A549 (cell line): ENCODE data around the gene FCER1G. TPM values are rescaled to one million over a fixed set of nuclear protein-coding genes. Genes with fewer than 3 reads are reported as not detected.
A peak's percentile ranks its signal among the peaks of the same experiment; 100 is the strongest.

Experiments
- ATAC-seq, 2 experiments: fragments of 200-7000 bp in 1 of 2; fragments of >200 bp in 1 of 2; cut with Nextera tagmentation in 1 of 2; cut with Tn5 transposase in 1 of 2; 3 replicates each; pipeline versions ENCODE4 v1.8.0 to v1.9.1; 2018 to 2020; ENCODE audit warnings: mild to moderate bottlenecking in 1 of 2, moderate library complexity in 1 of 2
- CTCF ChIA-PET: fragments of 300-600 bp; sonication (Branson Sonifier 250); formaldehyde crosslinking; extraction: SDS; loops from one replicate; lab custom pipeline; 2021; ENCODE audit warnings: antibody characterized with exemption, inconsistent platforms; lab: Yijun Ruan, JAX
- POLR2A ChIA-PET: fragments of 350-600 bp; formaldehyde crosslinking; extraction: SDS; loops from one replicate; lab custom pipeline; 2021; ENCODE audit warnings: antibody characterized with exemption, inconsistent platforms; lab: Yijun Ruan, JAX
- DNase-seq, 2 experiments: peaks; one replicate each; pipeline versions ENCODE4 v3.0.0 to v3.0.0-alpha.2; 2011 to 2016; ENCODE audit warnings: low read depth in 1 of 2, low spot score in 1 of 2
- FAIRE-seq: peaks from 2 replicates; lab custom pipeline; 2011; peaks lifted over from hg19 to GRCh38; lab: Jason Lieb, UNC
- H3K27ac ChIP-seq, 2 experiments: fragments of >200 bp; sonication (Bioruptor Twin); formaldehyde crosslinking; 3 replicates each; pipeline ENCODE4 v1.5.1; 2016 to 2017
- H3K4me1 ChIP-seq: fragments of >200 bp; sonication (Bioruptor Twin); formaldehyde crosslinking; 3 replicates; pipeline ENCODE4 v1.6.1; 2016
- H3K4me2 ChIP-seq: fragments of >200 bp; sonication (Bioruptor Twin); formaldehyde crosslinking; 3 replicates; pipeline ENCODE4 v1.6.1; 2016
- H3K4me3 ChIP-seq: fragments of >200 bp; sonication (Bioruptor Twin); formaldehyde crosslinking; 3 replicates; pipeline ENCODE4 v1.5.1; 2016
- H3K9me3 ChIP-seq: fragments of >200 bp; sonication (Bioruptor Twin); formaldehyde crosslinking; 3 replicates; pipeline ENCODE4 v1.6.1; 2016
- CBX8 ChIP-seq: fragments of 200-600 bp; sonication (generic); IDR thresholded peaks from 2 replicates; pipeline ENCODE4 v1.6.1; 2016
- EP300 ChIP-seq, 2 experiments: fragments of >200 bp; sonication (Bioruptor Twin); formaldehyde crosslinking; IDR thresholded peaks; 2 replicates in 1 of 2; 3 replicates in 1 of 2; pipeline ENCODE4 v1.6.1; 2016 to 2017
- ESRRA ChIP-seq: fragments of 150-350 bp; IDR thresholded peaks from 2 replicates; pipeline ENCODE4 v1.6.1; 2014; ENCODE audit warnings: mild to moderate bottlenecking, low read length, borderline replicate concordance
- FOXS1 ChIP-seq: fragments of 250-450 bp; sonication (Bioruptor Pico); IDR thresholded peaks from 2 replicates; pipeline ENCODE4 v1.5.0; 2020; ENCODE audit warnings: mild to moderate bottlenecking, moderate library complexity
- HEYL ChIP-seq: fragments of 250-450 bp; sonication (Bioruptor Pico); IDR thresholded peaks from 2 replicates; pipeline ENCODE4 v1.8.0; 2021; ENCODE audit warnings: mild to moderate bottlenecking, moderate library complexity
- HOXB5 ChIP-seq: fragments of 250-450 bp; sonication (Bioruptor Pico); IDR thresholded peaks from 2 replicates; pipeline ENCODE4 v1.5.0; 2020; ENCODE audit warnings: mild to moderate bottlenecking, moderate library complexity
- JUNB ChIP-seq: fragments of >200 bp; sonication (Bioruptor Twin); formaldehyde crosslinking; IDR thresholded peaks from 2 replicates; pipeline ENCODE4 v1.6.1; 2016
- KDM1A ChIP-seq: fragments of 200-600 bp; sonication (generic); IDR thresholded peaks from 2 replicates; pipeline ENCODE4 v1.6.1; 2016; ENCODE audit warnings: low read depth, mild to moderate bottlenecking
- NPAS2 ChIP-seq: fragments of 250-450 bp; sonication (Bioruptor Pico); IDR thresholded peaks from 2 replicates; pipeline ENCODE4 v1.8.0; 2022; ENCODE audit warnings: mild to moderate bottlenecking, moderate library complexity, borderline replicate concordance
- PHF8 ChIP-seq: fragments of 200-600 bp; sonication (generic); IDR thresholded peaks from 2 replicates; pipeline ENCODE4 v1.6.1; 2016; ENCODE audit warnings: low read depth, mild to moderate bottlenecking, antibody characterized with exemption, moderate library complexity, borderline replicate concordance
- POLR2A ChIP-seq: IDR thresholded peaks from 2 replicates; pipeline ENCODE4 v1.6.1; 2012; ENCODE audit warnings: mild to moderate bottlenecking, low read length
- RAD21 ChIP-seq, 2 experiments: fragments of >200 bp in 1 of 2; sonication (Bioruptor Twin) in 1 of 2; formaldehyde crosslinking in 1 of 2; IDR thresholded peaks in 1 of 2; conservative IDR thresholded peaks in 1 of 2; 2 replicates in 1 of 2; 3 replicates in 1 of 2; pipeline ENCODE4 v1.6.1; 2012 to 2018; ENCODE audit warnings: inconsistent platforms in 1 of 2
- RARB ChIP-seq: fragments of 250-450 bp; sonication (Bioruptor Pico); IDR thresholded peaks from 2 replicates; pipeline ENCODE4 v1.8.0; 2021; ENCODE audit warnings: mild to moderate bottlenecking, moderate library complexity
- SMC3 ChIP-seq: fragments of >200 bp; sonication (Bioruptor Twin); formaldehyde crosslinking; IDR thresholded peaks from 3 replicates; pipeline ENCODE4 v1.6.1; 2018; ENCODE audit warnings: inconsistent platforms
- ZFP36 ChIP-seq: fragments of 450-650 bp; IDR thresholded peaks from 2 replicates; pipeline ENCODE4 v1.6.1; 2014; ENCODE audit warnings: borderline replicate concordance; ENCODE audit not compliant: partially characterized antibody
- WGBS: methylation state at CpG from one replicate; pipeline ENCODE4 v1.1.6; 2017; ENCODE audit errors: missing lambda C conversion rate; 5-methylcytosine and 5-hydroxymethylcytosine counted together
- polyA plus RNA-seq, 4 experiments: library from polyadenylated mRNA; depleted of rRNA in 3 of 4; stranded (reverse); fragments of >200 nt; fragmentation: RNase III in 1 of 4; extraction: RNeasy Plus Mini Kit Qiagen cat#74134 plus additional on column Dnase treatment in 1 of 4; gene quantifications; 2 replicates in 3 of 4; 3 replicates in 1 of 4; pipeline ENCODE4 v1.2.3, GENCODE V29; 2011 to 2017
- TF ChIP-seq, protein P1 (sequence below): fragments of >200 bp; sonication (Bioruptor Twin); formaldehyde crosslinking; IDR thresholded peaks from 2 replicates; pipeline ENCODE4 v1.6.1; 2016
- TF ChIP-seq, protein P2 (sequence below): fragments of 250-450 bp; sonication (Bioruptor Pico); IDR thresholded peaks from 2 replicates; pipeline ENCODE4 v1.5.0; 2021; ENCODE audit warnings: mild to moderate bottlenecking, moderate library complexity, borderline replicate concordance
- TF ChIP-seq, protein P3 (sequence below): fragments of 200-600 bp; sonication (generic); IDR thresholded peaks from 2 replicates; pipeline ENCODE4 v1.6.1; 2016; ENCODE audit warnings: antibody characterized with exemption, mild to moderate bottlenecking, moderate library complexity
- TF ChIP-seq, protein P4 (sequence below): fragments of 250-450 bp; sonication (Bioruptor Pico); IDR thresholded peaks from 2 replicates; pipeline ENCODE4 v1.5.0; 2020; ENCODE audit warnings: low read depth, mild to moderate bottlenecking, moderate library complexity
- TF ChIP-seq, protein P5 (sequence below): fragments of >200 bp; sonication (Bioruptor Twin); formaldehyde crosslinking; IDR thresholded peaks from 3 replicates; pipeline ENCODE4 v1.5.1; 2016

The FCER1G gene
- polyA plus RNA-seq, 2 of the 4 experiments (the other 2 are of a cell fraction), result 0.40 TPM; not detected in 1

DNA sequence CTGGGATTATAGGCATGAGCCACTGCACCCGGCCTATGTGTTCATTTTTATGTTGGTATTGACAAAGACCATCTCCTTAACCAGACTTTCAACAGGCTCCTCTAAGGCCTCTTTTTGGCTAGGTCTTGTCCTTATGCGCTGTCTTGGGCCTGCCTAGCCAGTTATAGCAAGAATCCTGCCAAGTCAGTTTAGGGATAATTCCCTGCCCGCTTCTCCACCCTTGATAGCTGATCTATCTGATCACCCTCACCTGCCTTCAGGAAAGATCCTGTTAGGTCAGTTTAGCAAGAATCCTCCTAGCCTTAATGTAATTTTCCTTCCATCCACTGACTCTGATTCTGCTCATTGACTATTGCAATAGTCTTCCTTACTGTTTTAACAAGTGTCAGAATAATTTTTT is 35.4 kb upstream of the FCER1G start:
- 85% methylated on average over 3 of the region's 3 CpGs for WGBS
- Histone ChIP-seq H3K27ac (no peak overlapping the region), H3K9me3 (no peaks in the 10 kb centered on the region), H3K4me2 (no peak overlapping the region), H3K4me1 (peaks cover 23% of the 10 kb centered on the region)
- DNase-seq, result no peak
- POLR2A ChIA-PET, result no interaction called here
- no peak for ATAC-seq
- CTCF ChIA-PET, result interaction anchor here (0.7 to 5.5 kb wide), 5 partner anchors 11 to 208 kb away, joined by 3 to 49 read pairs (median 3); partner anchors contain the start of gene PPOX
- FAIRE-seq, result no peak
- TF ChIP-seq, protein P1, sequence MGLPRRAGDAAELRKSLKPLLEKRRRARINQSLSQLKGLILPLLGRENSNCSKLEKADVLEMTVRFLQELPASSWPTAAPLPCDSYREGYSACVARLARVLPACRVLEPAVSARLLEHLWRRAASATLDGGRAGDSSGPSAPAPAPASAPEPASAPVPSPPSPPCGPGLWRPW, result no peak
- TF ChIP-seq ZFP36 (no peak), KDM1A (no peak), RARB (CRISPR knock-in tag) (no peak), NPAS2 (CRISPR knock-in tag) (no peak), ESRRA (no peak), SMC3 (no peak), EP300 (IDR thresholded peaks at IDR 0.05) (no peak), POLR2A (no peak), CBX8 (no peak), PHF8 (no peak), HOXB5 (CRISPR knock-in tag) (no peak), JUNB (no peak)
- TF ChIP-seq, protein P2, sequence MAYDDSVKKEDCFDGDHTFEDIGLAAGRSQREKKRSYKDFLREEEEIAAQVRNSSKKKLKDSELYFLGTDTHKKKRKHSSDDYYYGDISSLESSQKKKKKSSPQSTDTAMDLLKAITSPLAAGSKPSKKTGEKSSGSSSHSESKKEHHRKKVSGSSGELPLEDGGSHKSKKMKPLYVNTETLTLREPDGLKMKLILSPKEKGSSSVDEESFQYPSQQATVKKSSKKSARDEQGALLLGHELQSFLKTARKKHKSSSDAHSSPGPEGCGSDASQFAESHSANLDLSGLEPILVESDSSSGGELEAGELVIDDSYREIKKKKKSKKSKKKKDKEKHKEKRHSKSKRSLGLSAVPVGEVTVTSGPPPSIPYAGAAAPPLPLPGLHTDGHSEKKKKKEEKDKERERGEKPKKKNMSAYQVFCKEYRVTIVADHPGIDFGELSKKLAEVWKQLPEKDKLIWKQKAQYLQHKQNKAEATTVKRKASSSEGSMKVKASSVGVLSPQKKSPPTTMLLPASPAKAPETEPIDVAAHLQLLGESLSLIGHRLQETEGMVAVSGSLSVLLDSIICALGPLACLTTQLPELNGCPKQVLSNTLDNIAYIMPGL (CRISPR knock-in tag), result no peak
- TF ChIP-seq, protein P3, sequence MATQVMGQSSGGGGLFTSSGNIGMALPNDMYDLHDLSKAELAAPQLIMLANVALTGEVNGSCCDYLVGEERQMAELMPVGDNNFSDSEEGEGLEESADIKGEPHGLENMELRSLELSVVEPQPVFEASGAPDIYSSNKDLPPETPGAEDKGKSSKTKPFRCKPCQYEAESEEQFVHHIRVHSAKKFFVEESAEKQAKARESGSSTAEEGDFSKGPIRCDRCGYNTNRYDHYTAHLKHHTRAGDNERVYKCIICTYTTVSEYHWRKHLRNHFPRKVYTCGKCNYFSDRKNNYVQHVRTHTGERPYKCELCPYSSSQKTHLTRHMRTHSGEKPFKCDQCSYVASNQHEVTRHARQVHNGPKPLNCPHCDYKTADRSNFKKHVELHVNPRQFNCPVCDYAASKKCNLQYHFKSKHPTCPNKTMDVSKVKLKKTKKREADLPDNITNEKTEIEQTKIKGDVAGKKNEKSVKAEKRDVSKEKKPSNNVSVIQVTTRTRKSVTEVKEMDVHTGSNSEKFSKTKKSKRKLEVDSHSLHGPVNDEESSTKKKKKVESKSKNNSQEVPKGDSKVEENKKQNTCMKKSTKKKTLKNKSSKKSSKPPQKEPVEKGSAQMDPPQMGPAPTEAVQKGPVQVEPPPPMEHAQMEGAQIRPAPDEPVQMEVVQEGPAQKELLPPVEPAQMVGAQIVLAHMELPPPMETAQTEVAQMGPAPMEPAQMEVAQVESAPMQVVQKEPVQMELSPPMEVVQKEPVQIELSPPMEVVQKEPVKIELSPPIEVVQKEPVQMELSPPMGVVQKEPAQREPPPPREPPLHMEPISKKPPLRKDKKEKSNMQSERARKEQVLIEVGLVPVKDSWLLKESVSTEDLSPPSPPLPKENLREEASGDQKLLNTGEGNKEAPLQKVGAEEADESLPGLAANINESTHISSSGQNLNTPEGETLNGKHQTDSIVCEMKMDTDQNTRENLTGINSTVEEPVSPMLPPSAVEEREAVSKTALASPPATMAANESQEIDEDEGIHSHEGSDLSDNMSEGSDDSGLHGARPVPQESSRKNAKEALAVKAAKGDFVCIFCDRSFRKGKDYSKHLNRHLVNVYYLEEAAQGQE, result no peak
- TF ChIP-seq, all 56 proteins: peak for 0
- no peak overlapping the region for H3K4me3 ChIP-seq

DNA sequence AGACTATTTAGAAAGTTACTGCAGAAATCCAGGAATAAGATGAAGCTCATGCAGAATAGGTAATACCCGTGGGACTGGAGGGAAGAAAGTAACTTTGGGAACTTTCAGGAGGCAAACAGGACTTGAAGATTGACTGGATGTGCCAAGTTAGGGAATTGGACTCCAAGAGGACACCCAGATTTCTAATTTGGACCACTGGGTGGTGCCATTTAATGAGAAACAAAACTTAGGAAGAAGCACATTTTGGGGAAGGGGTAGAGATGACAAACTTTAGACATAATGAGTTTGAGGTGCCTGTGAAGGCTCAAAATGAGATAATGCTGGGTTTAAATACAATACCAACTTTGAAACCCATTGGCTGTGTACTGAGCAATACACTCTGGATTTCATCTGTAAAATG is 34.5 kb upstream of the FCER1G start:
- POLR2A ChIA-PET, result no interaction called here
- 17% methylated on average over 1 of the region's 1 CpG for WGBS
- Histone ChIP-seq H3K4me3 (no peak overlapping the region), H3K27ac (no peak overlapping the region), H3K9me3 (no peaks in the 10 kb centered on the region), H3K4me1 (peaks cover 23% of the 10 kb centered on the region), H3K4me2 (no peak overlapping the region)
- TF ChIP-seq HEYL (CRISPR knock-in tag), result no peak
- TF ChIP-seq, protein P4, sequence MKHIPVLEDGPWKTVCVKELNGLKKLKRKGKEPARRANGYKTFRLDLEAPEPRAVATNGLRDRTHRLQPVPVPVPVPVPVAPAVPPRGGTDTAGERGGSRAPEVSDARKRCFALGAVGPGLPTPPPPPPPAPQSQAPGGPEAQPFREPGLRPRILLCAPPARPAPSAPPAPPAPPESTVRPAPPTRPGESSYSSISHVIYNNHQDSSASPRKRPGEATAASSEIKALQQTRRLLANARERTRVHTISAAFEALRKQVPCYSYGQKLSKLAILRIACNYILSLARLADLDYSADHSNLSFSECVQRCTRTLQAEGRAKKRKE (CRISPR knock-in tag), result no peak
- TF ChIP-seq, protein P5, sequence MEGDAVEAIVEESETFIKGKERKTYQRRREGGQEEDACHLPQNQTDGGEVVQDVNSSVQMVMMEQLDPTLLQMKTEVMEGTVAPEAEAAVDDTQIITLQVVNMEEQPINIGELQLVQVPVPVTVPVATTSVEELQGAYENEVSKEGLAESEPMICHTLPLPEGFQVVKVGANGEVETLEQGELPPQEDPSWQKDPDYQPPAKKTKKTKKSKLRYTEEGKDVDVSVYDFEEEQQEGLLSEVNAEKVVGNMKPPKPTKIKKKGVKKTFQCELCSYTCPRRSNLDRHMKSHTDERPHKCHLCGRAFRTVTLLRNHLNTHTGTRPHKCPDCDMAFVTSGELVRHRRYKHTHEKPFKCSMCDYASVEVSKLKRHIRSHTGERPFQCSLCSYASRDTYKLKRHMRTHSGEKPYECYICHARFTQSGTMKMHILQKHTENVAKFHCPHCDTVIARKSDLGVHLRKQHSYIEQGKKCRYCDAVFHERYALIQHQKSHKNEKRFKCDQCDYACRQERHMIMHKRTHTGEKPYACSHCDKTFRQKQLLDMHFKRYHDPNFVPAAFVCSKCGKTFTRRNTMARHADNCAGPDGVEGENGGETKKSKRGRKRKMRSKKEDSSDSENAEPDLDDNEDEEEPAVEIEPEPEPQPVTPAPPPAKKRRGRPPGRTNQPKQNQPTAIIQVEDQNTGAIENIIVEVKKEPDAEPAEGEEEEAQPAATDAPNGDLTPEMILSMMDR, result peak; percentile 43
- TF ChIP-seq FOXS1, result no peak
- TF ChIP-seq HOXB5 (CRISPR knock-in tag), result no peak
- TF ChIP-seq SMC3, result peak; percentile 17; the same call in 1 of the 3 replicates
- peak; percentile 25 to 45; a peak in 2 of 5 replicates for TF ChIP-seq RAD21 (conservative IDR thresholded peaks at IDR 0.05 in 1 of 2, IDR thresholded peaks at IDR 0.05 in 1 of 2)
- ATAC-seq (no peak), DNase-seq (peak in 1 of 2 experiments; percentile 33), FAIRE-seq (no peak)
- CTCF ChIA-PET, result interaction anchor here (0.6 to 5.5 kb wide), 10 partner anchors 10 to 346 kb away, joined by 3 to 49 read pairs (median 4); partner anchors contain the start of genes ADAMTS4 and PPOX
